ENCODE measurements around the gene SH3BP2.
A peak's percentile ranks its signal among the peaks of the same experiment; 100 is the strongest.

SH3BP2 gene

DNA sequence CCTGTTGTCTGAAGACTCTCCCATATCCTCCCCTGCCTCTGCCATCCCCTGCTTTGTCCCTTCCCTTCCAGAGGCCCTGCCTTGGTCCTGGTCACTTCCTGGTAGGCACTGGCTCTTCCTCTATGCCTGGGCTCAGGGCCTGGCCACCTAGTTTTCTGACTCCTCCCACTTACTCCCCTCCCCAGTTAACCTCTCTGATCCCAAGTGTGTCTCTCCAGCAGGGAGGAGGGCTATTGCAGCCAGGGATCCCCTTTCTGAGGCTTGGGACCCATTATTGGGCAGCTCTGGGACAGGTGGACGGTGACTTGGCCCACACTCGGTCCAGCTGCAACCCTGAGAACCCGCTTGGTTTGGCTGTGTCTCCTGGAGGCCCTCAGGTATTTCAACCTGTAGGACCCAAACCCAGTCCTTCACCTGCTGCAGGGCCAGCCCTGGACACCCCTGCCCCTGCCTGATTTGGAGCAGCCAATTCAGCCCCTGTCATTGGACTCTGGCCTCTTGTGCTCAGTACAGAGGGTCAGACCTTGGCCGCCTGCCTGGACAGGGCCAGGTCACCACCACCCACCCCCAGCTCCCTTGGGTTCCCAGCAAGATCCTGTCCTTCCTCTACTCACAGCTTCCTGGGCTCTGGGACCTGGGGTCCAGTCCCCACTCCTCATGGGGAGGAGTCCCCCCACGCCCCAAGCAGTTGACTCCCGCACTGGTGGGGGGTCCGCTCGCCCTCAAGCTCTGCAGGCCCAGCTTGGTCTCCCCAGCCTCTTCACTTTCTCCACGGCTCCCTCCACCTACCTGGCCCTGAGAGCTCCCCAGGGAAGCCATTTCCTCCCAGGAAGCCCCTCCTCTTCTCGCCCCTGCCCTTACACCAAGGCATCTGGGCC, 1.1 kb upstream of the SH3BP2 start:
- DNase-seq = peak; percentile 60

DNA sequence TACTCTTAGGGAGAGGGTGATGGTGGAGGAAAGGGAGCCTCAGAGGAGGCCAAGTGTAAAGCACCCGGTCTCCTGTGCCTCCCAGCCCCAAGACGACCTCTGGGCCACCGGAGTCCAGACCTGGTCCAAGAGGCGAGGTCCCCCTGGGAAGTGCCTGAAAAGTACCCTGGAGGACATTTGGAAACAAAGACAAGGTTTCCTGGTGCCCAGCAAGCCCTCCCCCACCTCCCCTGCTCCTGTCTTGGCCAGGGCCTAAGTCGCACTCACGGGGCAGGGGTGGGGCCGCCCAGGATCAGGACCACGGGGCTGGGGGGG, 532 bp upstream of the SH3BP2 start:
- peak; percentile 48 for DNase-seq

DNA sequence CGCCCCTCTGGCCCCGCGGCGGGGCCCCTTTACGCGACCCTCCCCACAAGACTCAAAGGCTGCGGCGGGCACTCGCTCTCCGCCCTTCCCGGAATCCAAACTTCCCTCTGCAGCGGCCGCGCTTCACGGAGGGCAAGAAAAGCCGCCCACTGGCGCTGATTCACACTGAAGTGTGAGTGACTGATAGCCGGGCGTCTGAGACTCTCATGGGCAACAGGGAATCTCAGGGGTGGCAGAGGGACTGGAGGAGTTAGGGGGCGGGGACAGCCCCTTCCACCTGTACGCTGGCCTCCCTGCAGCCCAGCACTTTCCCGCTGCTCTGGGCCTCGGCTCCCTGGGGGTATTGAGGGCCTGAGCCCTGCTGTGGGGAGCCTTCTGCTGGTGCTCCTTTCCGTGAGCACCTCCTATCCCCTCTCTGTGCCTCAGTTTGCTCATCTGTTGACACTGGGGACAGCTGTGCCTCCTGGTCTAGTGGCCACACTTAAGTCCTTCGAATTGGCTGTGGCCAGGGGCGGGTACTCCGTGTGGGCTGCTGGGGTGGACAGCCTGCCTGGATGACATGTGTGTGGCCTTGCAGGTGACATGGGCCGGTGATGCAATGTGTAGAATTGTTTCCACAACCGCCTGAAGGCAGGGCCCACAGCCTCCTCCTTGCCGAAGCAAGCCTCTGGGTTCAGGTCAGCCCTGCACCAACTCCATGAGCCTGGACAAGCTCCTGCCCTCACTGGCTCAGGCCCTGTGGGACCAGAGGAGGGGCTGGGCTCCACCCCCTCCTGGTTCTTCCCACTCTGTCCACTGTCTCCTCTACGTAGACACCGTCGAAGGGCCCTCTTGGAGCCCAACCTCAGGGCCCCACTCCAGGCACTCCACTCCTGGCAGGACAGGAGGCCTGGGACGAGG, 951 bp downstream of the SH3BP2 start:
- DNase-seq = peak; percentile 57

DNA sequence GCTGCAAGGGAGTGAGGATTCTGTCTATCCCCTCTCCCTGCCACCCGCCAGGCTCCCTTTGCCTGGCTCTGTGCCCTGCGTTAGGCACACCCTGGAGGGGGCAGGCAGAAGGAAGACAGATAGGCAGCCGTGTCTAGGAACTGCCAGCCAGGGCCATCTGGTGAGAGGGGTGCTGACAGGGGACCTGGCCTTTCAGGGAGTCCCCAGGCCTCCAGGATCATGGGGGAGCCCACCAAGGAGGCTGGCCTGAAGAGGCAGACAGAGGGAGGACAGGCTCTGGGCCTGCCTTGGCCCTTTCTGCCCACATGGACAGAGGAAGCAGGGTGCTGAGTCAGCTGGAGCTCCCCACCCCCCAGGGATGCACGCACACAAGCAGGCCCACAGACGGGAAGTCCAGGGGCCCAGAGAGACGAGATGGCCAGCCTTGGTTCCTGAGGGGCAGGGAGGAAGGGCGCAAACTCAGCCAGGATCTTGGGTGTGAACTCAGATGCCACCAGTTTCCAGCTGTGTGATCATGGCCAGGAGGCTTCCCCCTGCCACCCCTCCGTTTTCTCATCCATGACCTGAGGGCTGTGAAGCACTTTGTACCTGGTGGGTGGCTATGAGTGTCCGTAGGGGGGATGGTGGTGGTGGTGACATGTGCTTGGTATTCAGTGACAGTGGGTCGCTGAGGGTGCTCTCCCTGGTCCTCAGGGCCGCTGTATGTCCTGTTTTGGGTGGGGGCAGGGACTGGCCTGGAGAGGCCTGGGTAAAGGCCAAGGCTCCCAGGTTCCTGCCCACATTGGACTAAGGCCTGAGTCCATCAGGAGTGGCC, 1.8 kb downstream of the SH3BP2 start:
- no peak for DNase-seq

DNA sequence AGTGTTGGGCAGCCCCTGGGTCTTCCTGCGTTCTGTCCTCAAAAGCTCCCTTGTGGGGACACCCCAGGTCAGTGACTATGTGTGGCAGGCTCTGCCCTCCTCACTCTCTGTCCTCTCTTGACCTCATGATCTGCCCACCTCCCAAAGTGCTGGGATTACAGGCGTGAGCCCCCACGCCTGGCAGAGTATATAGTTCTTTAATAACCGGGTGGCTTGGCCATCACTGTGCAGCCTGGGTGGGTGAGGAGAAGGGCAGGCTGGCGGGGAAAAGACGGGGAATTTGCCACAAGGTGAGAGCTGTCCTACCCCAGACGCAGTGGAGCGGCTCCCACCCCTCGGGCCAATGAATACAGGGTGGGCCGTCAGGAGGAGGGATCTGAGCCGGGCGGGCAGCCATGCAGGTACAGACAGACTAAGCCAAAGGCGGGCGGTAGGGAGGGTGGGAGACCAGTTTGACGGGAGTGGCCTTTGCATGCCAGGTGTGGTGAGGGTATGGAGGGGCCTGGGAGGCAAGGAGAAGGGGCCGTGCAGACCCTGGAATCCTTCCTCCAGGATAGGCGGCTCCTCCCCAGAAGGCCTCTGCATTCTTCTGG, 2.5 kb downstream of the SH3BP2 start:
- no peak for DNase-seq

DNA sequence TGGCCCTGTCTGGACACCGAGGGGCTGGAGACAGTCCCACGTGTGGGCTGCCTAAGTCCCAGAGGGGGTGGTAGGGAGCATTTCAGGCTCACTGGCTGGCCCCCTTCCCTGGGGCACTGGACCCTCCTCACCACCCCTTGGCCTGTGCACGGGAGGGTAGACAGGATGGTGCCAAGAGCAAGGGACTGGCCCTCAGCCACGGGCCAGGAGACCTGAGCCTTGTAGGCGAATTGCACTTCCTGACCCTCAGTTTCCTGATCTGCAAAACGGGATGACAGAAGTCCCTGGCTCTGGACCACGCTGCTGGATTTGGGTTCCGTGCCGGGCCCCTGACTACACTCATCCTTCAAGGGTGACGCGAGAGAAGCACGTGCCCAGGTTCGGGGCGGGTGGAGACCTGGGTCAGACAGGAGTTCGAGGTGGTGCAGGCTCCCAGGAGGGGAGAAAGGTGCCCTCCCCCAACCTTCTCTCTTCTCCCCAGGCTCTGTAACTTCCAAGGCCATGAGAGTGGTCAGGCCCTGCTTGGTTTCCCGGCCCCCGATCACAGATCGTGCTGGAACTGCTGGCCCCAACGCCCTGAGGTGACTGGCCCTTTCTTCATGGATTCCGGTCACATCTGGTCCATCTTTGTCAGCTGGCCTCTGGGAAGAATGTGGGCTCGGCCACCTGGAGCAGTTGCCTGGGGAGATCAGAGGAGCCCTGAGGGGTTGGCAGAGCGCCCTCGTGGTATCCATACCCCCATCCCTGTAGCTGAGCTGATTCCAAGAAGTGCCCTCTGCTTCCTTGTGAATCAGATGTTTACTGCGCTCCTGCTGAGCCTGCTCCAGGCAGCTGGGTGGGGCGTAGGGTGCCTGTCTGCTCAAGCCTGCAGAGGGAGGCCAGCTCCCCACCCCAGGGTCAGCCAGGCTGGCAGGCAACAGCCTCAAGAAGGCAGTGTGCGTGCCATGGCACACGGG, 3.3 kb downstream of the SH3BP2 start:
- DNase-seq = no peak

DNA sequence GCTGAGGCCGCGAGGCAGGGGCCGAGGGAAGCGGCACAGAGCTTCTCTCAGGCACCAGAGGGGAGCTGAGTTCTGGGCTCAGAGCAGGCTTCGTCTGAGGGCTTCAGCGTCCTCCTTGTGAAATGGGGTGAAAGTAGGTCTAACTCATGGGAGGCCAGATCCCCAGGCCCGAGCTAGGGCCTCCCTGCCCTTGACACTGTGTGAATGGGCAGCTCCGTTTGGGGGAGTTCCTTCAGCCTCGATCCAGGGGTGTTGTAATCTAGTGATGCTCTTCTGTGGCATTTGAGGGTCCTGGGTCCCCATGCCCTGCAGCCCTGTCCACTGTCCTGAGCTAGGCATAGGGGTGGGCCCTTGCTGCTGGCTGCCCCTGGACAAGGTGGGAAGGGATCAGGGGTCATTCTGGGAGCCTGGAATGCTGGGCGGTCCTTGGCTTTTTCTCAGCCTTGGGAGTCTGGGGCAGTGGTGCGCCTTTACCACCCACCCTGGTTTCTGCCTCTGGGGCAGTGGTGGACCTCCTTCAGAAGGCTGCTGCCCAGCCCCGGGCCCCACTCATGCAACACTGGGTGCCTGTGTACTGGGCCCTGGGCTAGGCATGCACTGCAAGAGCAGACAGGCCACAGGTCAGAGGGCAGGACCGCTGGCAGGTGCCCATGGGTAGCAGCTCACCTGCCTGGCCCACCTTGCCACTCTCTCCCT, 4.1 kb downstream of the SH3BP2 start:
- DNase-seq = no peak

DNA sequence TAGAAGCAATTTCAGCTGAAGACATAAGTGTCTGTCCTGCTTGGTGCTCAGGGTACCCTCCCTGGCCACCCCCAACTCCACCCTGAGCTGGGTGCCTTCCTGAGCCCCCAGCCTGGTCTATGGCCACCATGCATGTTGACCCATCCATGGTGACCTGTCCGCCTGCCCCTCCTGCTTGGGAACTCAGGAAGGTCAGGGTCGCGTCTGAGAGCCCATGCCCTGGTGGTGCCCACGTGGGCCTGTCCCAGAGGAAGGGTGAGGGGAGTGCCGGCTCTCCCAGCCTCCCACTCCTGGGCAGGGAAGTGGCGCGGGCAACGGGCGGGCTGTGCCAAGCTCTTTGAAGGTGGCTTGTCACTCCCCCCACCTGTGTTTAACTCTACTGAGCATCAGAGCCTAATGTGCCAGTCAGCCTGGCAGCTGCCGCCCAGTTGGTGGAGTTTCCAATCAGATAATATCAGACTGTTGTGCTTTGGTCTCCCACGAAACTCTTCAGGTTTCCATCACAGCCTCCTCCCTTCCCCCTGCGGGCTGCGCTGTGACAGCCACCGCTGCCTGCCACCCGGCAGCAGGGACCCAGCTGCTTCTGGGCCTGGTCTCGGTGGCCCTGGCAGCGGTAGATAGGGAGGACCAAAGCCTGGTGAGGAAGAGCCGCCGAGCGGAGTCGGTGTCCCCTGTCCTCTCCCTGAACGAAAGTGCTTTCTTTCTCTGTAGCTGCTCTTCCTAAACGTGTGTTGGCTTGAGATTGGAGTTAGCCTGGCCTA, 4.8 kb downstream of the SH3BP2 start:
- DNase-seq = no peak

DNA sequence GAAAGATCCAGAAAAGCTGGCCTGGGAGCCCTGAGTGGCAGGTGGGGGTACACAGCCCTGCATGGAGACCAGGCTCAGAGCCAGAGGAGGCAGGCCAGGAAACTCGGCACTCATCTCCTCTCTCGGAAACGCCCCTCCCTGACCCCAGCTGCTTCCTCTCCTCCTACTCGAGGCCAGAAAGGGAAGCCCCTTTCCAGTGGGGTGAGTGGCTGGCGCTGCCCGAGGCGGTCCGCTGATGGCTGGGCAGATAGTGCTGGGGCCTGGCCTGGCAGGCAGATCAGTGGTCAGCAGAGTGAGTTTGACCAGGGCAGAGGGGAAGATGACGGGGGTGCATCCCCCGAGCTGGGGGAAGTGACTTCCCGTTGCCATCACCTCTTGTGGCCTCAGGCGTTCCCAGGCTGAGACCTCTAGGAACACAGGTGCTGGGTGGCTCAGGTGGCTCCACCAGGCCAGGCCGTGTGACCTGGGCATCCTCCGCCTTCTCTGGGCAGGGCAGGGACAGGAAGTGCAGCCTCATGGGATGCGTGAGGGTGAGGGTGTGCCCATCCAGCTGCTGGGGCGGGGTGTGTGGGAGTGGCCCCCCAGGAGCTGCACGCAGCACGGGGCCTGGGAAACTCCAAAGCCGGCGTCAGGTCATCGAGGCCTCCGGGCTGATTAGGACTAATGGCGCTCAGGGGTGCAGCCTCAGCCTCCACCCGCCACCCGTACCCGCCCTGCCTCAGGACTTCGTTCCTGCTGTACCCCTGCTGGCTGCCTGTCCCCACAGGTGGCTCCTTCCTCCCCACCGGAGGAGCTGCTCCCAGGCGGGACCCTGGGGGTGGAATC, 5.7 kb downstream of the SH3BP2 start:
- DNase-seq = peak; percentile 48

DNA sequence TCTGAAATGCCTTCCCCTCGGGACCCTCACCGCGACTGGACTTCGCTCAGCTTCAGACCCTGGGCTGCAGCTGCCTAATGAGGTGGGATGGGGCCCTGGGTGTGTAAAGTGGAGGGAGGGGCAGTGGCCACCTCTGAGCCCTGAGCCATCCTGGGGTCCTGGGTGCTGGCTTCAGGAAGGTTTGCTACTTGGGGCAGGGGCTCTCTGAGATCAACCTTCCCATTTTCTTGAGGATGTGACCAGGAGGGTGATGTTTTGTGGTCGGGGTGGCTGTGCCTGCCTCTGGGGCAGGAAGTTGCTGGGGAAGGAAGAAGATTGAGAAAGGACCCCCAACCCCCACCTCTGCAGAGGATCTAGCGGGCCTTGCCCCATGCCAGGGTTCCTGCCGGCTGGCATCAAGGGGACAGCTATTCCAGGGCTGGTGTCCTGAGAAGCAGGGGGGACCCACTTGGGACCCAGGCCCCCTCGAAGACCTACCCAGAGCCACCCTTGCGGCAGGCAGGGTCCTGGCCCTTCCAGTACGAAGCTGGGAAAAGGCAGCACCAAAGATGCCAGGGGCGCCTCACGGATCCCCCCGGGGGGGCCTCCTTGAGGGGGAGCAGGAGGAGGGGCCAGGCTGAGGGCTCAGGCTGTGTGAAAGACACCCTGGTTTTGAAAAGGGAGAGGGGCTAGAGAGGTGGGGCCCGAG, 6.5 kb downstream of the SH3BP2 start:
- no peak for DNase-seq

DNA sequence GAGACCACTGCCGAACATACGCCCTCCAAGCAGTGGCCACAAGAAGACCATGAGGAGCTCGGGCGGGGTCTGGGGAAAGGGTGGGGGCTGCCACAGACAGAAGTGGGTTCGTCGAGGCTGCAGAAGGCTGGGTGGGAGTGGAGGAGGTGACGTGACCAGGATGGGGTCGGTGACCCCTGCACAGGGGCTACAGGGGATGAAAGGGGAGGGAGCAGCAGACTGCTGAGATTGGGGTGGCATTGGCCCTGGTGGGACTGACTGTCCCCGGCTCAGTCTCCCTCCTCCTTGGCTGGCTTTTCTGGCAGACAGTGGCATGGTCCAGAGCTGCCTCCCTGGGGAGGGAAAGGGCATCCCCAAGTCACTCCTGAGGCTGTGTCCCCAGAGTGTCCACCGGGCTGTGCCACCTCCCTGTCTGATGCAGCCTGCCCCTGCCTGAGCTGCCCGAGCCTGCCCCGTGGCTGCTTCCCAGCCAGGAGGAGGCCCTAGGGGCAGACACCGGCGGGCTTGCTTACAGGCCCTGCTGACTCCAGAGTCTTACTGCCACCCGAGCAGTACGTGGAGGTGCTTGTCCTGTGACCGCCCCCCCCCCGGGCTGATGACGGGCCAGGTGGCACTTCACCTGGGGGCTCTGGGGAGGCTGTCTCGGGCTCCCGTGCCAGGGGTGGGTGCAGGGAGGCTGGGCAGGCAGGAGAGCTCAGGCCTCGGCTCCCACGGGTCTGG, 7.2 kb downstream of the SH3BP2 start:
- DNase-seq = peak; percentile 32

DNA sequence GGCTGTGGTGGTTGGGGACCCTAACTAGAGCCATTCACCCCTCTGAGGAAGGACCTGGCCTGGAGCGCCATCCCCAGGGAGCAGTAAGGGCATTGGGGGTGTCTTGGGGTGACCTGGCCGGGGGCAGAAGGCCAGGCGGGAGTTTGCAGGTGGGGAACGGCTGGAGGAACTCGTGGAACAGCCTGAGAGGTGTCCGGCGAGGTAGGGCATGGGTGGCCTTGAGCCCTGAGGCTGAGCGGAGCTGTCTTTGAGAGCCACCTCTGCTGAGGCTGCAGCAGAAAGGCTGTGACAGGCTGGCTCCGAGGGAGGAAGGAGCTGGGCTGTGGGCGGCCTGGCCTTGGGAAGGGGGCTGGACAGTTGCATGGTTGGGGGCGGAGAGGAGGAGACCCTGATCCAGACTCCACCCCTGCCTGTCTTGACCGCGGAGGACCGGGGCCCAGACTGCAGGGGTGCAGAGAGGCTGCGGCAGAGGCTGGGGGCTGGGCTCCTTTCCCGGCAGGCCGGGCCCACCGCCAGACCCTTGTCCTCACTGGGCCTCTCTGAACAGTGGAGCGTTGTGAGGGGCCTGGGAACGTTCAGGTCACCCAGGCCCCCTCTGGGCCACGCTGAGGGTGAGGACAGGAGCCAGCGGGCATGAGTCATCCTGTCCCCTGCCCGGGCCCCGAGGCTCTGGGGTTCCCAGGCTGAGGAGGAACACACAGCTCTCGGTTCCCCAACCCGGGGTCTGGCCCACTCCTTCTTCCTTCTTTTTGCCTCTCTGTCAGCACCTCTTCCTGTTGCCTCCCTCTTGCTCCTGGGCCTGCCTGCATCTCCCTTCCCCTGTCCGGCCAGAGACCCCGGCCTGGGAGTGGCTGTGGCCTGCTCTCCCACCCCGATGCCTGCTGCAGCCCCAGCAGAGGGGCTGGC, 8.1 kb downstream of the SH3BP2 start:
- no peak for DNase-seq

DNA sequence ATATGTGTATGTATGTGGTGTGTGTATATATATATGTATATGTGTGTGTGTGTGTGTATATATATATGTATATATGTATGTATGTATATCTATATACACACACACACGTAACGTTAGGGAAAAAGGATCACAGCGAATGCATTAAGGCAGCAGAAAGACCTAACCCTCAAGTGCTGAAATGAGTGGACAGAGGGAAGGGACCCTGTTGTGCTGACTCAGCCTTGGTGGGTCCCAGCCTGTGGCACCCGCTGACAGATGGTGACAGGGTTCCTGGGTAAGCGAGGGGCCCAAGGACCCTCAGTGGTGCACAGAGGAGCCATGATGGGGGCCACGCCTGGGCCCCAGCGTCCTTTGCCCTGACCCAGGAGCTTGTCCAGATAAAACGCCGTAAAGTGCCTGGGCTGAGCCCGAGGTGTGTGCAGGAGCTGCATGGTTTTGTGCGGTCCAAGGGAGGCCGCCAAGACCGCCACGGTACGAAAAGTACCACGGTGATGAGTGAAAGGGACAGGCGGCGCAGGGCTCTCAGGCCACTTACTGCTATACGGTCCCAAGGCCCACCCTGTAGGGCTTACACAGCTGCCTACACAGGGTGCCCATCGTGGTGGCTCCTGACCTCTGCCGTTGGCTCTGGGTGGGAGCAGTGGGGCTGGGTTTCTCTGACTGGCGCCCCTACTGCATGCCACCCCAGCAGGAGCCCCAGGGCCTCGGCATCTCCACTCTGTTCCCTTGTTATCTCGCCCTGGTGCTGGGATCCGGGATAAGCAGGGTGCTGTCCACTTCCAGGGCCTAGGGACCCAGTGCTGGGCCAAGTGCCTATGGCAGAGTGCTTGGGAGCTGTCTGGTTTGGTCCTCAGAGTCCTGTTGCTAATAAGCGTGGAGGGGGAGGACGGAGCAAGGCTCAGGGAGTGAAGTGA, 10.0 kb downstream of the SH3BP2 start:
- DNase-seq = no peak

DNA sequence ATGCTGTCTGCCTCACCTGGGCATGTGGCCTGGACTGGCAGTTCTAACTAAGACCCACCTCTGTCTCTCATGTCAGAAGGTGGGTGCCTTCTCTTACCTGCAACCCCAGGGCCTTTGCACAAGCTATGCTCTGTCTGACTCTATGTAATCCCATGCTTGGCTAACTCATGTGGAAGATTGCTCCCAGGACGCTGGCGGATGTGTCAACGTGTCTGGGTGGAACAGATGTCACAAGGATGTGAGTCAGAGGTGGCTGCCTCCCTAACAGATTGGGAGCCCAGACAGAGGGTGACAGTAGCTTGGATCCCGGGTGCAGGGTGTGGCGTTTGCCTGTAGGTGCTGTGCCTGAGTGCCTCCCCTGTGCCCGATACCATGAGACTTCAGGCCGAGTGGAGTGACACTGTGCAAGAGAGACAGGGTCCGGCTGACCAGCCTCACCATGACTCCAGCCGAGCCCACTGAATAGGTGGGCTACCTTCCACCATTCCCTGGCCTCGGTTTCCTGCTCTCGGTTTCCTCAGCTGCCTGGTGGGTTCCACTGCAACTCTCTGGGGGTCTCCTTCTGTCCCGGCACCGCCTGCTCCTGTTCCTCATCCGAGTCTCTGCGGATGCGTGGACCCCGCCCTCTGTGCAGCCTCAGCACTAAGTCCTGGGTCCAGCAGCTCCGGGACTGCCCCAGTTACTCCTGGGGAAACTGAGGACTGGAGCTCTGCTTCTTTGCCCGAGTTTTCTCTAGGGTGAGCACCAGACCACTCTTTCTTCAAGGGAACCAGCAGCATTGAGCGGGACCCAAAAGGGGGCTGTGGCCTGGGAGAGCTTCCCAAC, 11.0 kb downstream of the SH3BP2 start:
- DNase-seq = peak; percentile 50
